ENCODE data around the gene IDH3B. TPM values are rescaled to one million over a fixed set of nuclear protein-coding genes. Genes with fewer than 3 reads are reported as not detected.

The IDH3B gene
- total and polyA plus RNA-seq, 9 of the 15 experiments (the other 6 are each of a cell fraction or from before 2014, with no cell fraction given) = 91.7 to 224 (median 155) TPM

GRCh38 chr20:2651772-2652723 is 12.0 kb downstream of the IDH3B start, which contains the start of gene NOP56 (continued):
- peak; percentile 69 for TF ChIP-seq MGA (IDR thresholded peaks at IDR 0.05)
- peak; percentile 84 for TF ChIP-seq CHD1 (IDR thresholded peaks at IDR 0.05; ENCODE audit: low read length)
- TF ChIP-seq ZFPM2 (CRISPR knock-in tag; IDR thresholded peaks at IDR 0.05) = no peak
- TF ChIP-seq NFATC3 (IDR thresholded peaks at IDR 0.05) = no peak
- TF ChIP-seq HDAC6 (IDR thresholded peaks at IDR 0.05; ENCODE audit: low read depth, low read length) = no peak
- no peak for TF ChIP-seq LARP7 (IDR thresholded peaks at IDR 0.05)
- TF ChIP-seq HDAC8 (tag; IDR thresholded peaks at IDR 0.05) = no peak
- peak; percentile 95 for TF ChIP-seq KDM5B (IDR thresholded peaks at IDR 0.05; ENCODE audit: insufficient replicate concordance, low read depth, low read length)
- no peak for TF ChIP-seq CBFA2T2 (conservative IDR thresholded peaks at IDR 0.05)
- TF ChIP-seq RB1 (IDR thresholded peaks at IDR 0.05; ENCODE audit: low read depth) = peak; percentile 93
- TF ChIP-seq PCBP1 (IDR thresholded peaks at IDR 0.05; ENCODE audit: low read depth, low read length, poor library complexity, severe bottlenecking) = peak; percentile 97
- no peak for TF ChIP-seq ZNF644 (tag; IDR thresholded peaks at IDR 0.05; ENCODE audit: low read depth)
- TF ChIP-seq HCFC1 (IDR thresholded peaks at IDR 0.05; ENCODE audit: low read depth, low read length) = no peak; the same call in 1 of the 2 replicates
- TF ChIP-seq ZNF830 (CRISPR knock-in tag; IDR thresholded peaks at IDR 0.05) = no peak
- peak; percentile 26; the same call in 1 of the 2 replicates for TF ChIP-seq E2F5 (CRISPR knock-in tag; IDR thresholded peaks at IDR 0.05)
- no peak for TF ChIP-seq RFX1 (IDR thresholded peaks at IDR 0.05)
- TF ChIP-seq NR3C1 (CRISPR knock-in tag; IDR thresholded peaks at IDR 0.05) = 0 out of 2 replicates have a peak, but pooled peaks have one; percentile 73

Measured in K562 (cell line).